ENCODE measurements around the gene SLC17A7. TPM values are rescaled to one million over a fixed set of nuclear protein-coding genes. Genes with fewer than 3 reads are reported as not detected.
"Not testable (repeated sequence)": the region's sequence is repeated elsewhere in the genome, so short reads cannot be mapped to it uniquely, and the experiment has no call there.

The SLC17A7 gene
- total RNA-seq, 1 experiment from 2014 or later = 0.13 TPM

GRCh38 chr19:49470615-49470978 is 29.3 kb upstream of the SLC17A7 start:
- no peak for DNase-seq (ENCODE audit: low spot score)

- DNase-seq (ENCODE audit: low spot score) = no peak
Measured at GRCh38 chr19:49469828-49470614, 28.7 kb upstream of the SLC17A7 start.

- DNase-seq (ENCODE audit: low spot score) = peak; percentile 50
Measured at GRCh38 chr19:49468746-49469447, 27.6 kb upstream of the SLC17A7 start.

GRCh38 chr19:49468199-49468598 is 26.9 kb upstream of the SLC17A7 start:
- DNase-seq (ENCODE audit: low spot score) = no peak

- DNase-seq (ENCODE audit: low spot score) = no peak
Measured at GRCh38 chr19:49465371-49465770, 24.0 kb upstream of the SLC17A7 start.

GRCh38 chr19:49463960-49464740 is 22.8 kb upstream of the SLC17A7 start:
- DNase-seq (ENCODE audit: low spot score) = no peak

- no peak for DNase-seq (ENCODE audit: low spot score)
Measured at GRCh38 chr19:49462492-49462891, 21.2 kb upstream of the SLC17A7 start.

GRCh38 chr19:49461656-49462055 is 20.3 kb upstream of the SLC17A7 start:
- no peak for DNase-seq (ENCODE audit: low spot score)

- not testable (repeated sequence) for DNase-seq (ENCODE audit: low spot score)
Measured at GRCh38 chr19:49461130-49461529, 19.8 kb upstream of the SLC17A7 start.

GRCh38 chr19:49459388-49459787 is 18.1 kb upstream of the SLC17A7 start:
- DNase-seq (ENCODE audit: low spot score) = no peak

- no peak for DNase-seq (ENCODE audit: low spot score)
Measured at GRCh38 chr19:49458567-49458903, 17.2 kb upstream of the SLC17A7 start.

- no peak for DNase-seq (ENCODE audit: low spot score)
Measured at GRCh38 chr19:49456326-49456725, 15.0 kb upstream of the SLC17A7 start.

- no peak for DNase-seq (ENCODE audit: low spot score)
Measured at GRCh38 chr19:49455773-49456172, 14.4 kb upstream of the SLC17A7 start.

- no peak for DNase-seq (ENCODE audit: low spot score)
Measured at GRCh38 chr19:49453757-49454240, 12.5 kb upstream of the SLC17A7 start.

GRCh38 chr19:49453013-49453756 is 11.9 kb upstream of the SLC17A7 start, which contains the start of gene ALDH16A1:
TSS of gene ALDH16A1 (plus strand) at chr19:49453225. CDS start at chr19:49453332, 107 bp downstream.
- peak; percentile 100 for DNase-seq (ENCODE audit: low spot score)

- DNase-seq (ENCODE audit: low spot score) = peak; percentile 100
Measured at GRCh38 chr19:49451430-49452181, 10.3 kb upstream of the SLC17A7 start, which contains the start of gene PIH1D1. TSS of gene PIH1D1 (minus strand) at chr19:49451814. CDS start at chr19:49451574, 240 bp downstream.

GRCh38 chr19:49450405-49450804 is 9.1 kb upstream of the SLC17A7 start:
- DNase-seq (ENCODE audit: low spot score) = no peak

GRCh38 chr19:49448432-49448786 is 7.1 kb upstream of the SLC17A7 start:
- no peak for DNase-seq (ENCODE audit: low spot score)

- no peak for DNase-seq (ENCODE audit: low spot score)
Measured at GRCh38 chr19:49447485-49448431, 6.4 kb upstream of the SLC17A7 start.

Data from HT-29 (cell line).